ENCODE measurements around the gene CRYBG3.

Gene CRYBG3

DNA sequence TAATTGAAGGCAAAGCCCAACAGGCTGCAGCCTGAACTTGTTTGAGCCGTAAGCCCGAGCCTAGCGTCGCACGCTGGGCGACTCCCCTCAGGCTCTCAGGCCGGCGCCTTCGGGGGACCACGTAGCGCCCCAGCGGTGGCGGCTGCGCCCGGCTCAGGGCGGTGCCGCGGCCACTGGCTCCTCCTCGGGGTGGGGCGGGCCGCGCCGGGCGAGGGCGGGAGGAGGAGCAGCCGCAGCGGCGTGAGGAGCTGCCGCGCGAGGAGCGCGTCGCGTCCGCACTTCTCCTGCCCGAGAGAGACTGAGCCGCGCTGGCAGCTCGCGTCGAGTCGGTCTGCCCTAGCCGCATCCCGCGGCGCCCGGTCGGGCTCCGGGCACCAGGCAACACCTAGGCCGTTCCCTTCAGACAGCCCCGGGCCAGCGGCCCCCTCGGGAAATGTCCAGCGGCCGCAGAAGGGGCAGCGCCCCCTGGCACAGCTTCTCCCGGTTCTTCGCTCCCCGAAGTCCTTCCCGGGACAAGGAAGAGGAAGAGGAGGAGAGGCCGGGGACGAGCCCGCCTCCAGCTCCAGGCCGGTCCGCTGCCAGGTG, at the start of gene CRYBG3:
CRYBG3 (plus strand) TSS at position 238 of the 585 bp plus-strand sequence; CDS start at position 434, 196 bp downstream.
- Histone ChIP-seq H3K36me3 (ENCODE audit: control insufficient read depth, insufficient read depth, low read length) (no peaks in the 10 kb centered on the region), H3K27ac (peak within 1 kb of the TSS; percentile 76), H3K9me3 (ENCODE audit: control insufficient read depth, low read length) (no peaks in the 10 kb centered on the region), H3K27me3 (ENCODE audit: control insufficient read depth, insufficient read depth, low read length) (no peaks in the 10 kb centered on the region), H3K79me2 (no peaks in the 10 kb centered on the region), H3K4me2 (ENCODE audit: low read length) (peak within 1 kb of the TSS; percentile 71), H3K4me3 (ENCODE audit: low read depth, low read length) (peak within 1 kb of the TSS; percentile 81), H3K9ac (peak within 1 kb of the TSS; percentile 38), H2AFZ (peak within 1 kb of the TSS; percentile 96), H3K4me1 (no peaks in the 10 kb centered on the region)
- no peak for TF ChIP-seq CTCF (IDR thresholded peaks at IDR 0.05)

GRCh38 chr3:97772926-97773325, 48.9 kb upstream of the CRYBG3 start:
- H3K9ac ChIP-seq, result no peak overlapping the region
- peaks cover 17% of the 10 kb centered on the region for H3K79me2 ChIP-seq
- H2AFZ ChIP-seq, result no peak overlapping the region
- no peak overlapping the region for H3K4me2 ChIP-seq (ENCODE audit: low read length)
- H3K9me3 ChIP-seq (ENCODE audit: control insufficient read depth, low read length), result no peaks in the 10 kb centered on the region
- H3K36me3 ChIP-seq (ENCODE audit: control insufficient read depth, insufficient read depth, low read length), result no peaks in the 10 kb centered on the region
- no peaks in the 10 kb centered on the region for H3K4me1 ChIP-seq
- H3K27ac ChIP-seq, result no peak overlapping the region
- TF ChIP-seq CTCF (IDR thresholded peaks at IDR 0.05), result no peak
- no peaks in the 10 kb centered on the region for H3K27me3 ChIP-seq (ENCODE audit: control insufficient read depth, insufficient read depth, low read length)
- H3K4me3 ChIP-seq (ENCODE audit: low read depth, low read length), result no peak overlapping the region

DNA sequence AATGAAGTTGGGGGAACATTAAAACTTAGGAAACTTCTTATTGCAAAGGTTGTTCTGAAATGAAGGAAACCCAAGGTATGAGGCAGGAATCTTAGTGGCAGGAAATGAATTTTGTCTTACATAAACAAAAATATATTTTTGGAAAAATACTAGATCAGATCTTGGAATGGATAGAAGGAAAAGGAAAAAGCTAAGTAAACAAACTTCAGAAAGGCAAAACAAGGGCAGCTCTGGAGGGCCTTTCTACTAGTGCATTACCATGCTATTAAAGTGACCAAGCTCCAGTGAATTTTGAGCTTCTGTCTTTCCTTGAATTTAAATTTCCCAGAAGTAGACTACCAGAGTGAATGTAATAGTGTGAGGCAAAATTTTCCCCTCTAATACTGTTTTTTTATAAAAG, 43.7 kb upstream of the CRYBG3 start:
- H3K9me3 ChIP-seq (ENCODE audit: control insufficient read depth, low read length), result no peaks in the 10 kb centered on the region
- no peaks in the 10 kb centered on the region for H3K36me3 ChIP-seq (ENCODE audit: control insufficient read depth, insufficient read depth, low read length)
- H3K4me2 ChIP-seq (ENCODE audit: low read length), result peak overlapping the region; percentile 18
- no peak overlapping the region for H2AFZ ChIP-seq
- no peaks in the 10 kb centered on the region for H3K27me3 ChIP-seq (ENCODE audit: control insufficient read depth, insufficient read depth, low read length)
- H3K27ac ChIP-seq, result peak overlapping the region; percentile 11
- no peak overlapping the region for H3K4me3 ChIP-seq (ENCODE audit: low read depth, low read length)
- peaks cover 1% of the 10 kb centered on the region for H3K79me2 ChIP-seq
- no peak for TF ChIP-seq CTCF (IDR thresholded peaks at IDR 0.05)
- no peak overlapping the region for H3K9ac ChIP-seq
- no peaks in the 10 kb centered on the region for H3K4me1 ChIP-seq

DNA sequence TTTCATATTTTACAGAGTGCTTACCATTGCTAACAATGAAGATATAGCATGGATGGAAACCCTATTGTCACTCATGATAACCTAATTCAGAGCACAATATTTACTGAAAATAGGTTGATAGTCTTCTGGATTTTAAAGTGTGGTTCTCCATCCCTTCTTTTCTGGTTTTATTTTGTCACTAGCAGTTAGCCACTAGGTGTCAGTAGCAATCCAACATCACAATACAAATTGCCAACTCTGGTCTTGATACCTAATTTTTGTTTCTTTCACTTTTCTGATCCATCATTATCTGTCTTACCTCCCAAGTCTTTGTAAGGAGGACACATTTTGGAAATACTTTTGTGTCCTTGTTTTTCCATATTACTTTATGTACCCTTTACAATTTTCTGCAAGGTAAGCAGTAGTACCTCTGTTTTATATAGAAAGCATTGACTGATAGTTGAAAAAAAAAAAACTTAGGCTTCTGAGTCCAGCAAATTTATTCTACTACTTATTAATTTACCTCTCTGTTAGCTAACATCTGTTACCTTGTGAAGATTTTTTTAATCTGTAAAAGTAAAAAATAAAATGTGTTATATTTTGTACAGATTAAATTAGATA, 28.3 kb upstream of the CRYBG3 start:
- H3K27ac ChIP-seq, result no peak overlapping the region
- no peak overlapping the region for H3K4me2 ChIP-seq (ENCODE audit: low read length)
- no peaks in the 10 kb centered on the region for H3K9me3 ChIP-seq (ENCODE audit: control insufficient read depth, low read length)
- H3K4me3 ChIP-seq (ENCODE audit: low read depth, low read length), result no peak overlapping the region
- no peaks in the 10 kb centered on the region for H3K27me3 ChIP-seq (ENCODE audit: control insufficient read depth, insufficient read depth, low read length)
- no peaks in the 10 kb centered on the region for H3K4me1 ChIP-seq
- H3K36me3 ChIP-seq (ENCODE audit: control insufficient read depth, insufficient read depth, low read length), result no peaks in the 10 kb centered on the region
- peak; percentile 79 for TF ChIP-seq CTCF (IDR thresholded peaks at IDR 0.05)
- H3K9ac ChIP-seq, result no peak overlapping the region
- no peak overlapping the region for H2AFZ ChIP-seq
- no peaks in the 10 kb centered on the region for H3K79me2 ChIP-seq

DNA sequence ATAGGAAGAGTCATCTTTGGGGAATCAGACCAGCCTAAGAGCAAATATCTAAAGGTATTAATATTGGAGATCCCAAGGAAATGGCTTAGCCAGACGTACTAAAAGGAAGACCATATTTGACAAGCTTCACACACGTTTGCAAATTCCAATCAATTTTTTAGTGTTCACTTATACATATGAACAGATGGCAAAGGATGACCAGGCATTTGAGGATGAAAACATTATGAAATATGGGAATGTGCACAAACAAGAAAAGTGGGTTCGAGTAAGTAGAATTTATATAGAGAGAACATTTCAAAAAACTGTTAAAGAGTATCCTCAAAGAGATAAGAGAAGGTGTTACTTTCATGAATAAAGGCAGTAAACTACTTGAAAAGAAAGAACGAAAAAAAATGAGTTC, 25.9 kb upstream of the CRYBG3 start:
- Histone ChIP-seq H3K9me3 (ENCODE audit: control insufficient read depth, low read length) (no peaks in the 10 kb centered on the region), H3K4me3 (ENCODE audit: low read depth, low read length) (no peak overlapping the region), H2AFZ (no peak overlapping the region), H3K4me2 (ENCODE audit: low read length) (no peak overlapping the region), H3K27me3 (ENCODE audit: control insufficient read depth, insufficient read depth, low read length) (no peaks in the 10 kb centered on the region), H3K79me2 (no peaks in the 10 kb centered on the region), H3K36me3 (ENCODE audit: control insufficient read depth, insufficient read depth, low read length) (no peaks in the 10 kb centered on the region), H3K9ac (no peak overlapping the region), H3K4me1 (no peaks in the 10 kb centered on the region), H3K27ac (no peak overlapping the region)
- no peak for TF ChIP-seq CTCF (IDR thresholded peaks at IDR 0.05)

All from parathyroid adenoma (tissue), 2 donors.